Stimulated activated CD8-positive, alpha-beta memory T cell treated with anti-CD3 and anti-CD28 coated beads, Interleukin-4, amount 100 ng/mL, for 24 hours (primary cell): ENCODE data around the gene MAGEB18.

Experiments used
- DNase-seq: peaks from one replicate; pipeline ENCODE4 v3.0.0-alpha.2; 2020; ENCODE audit warnings: low read depth

Gene MAGEB18

DNA sequence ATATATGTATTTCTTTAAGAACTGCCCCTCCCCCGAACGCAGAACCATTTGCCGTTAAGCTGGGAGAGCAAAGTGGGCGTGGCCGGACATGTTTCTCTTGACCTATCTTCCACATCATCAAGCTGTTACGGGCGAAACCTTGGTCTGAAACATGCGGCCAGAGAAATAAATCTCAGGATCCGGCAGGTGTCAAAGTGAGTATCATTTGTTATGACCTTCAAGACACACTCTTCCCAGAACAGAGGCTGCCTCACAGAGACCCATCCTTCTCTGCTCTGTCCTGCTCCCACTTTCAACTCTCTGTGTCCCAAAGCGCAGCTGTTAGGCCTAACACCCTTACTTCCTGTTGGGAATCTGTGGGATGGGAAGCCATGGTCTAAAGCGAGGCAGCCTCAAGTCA, at the start of gene MAGEB18:
Gene MAGEB18, plus strand, starts transcription at position 70 of the 400 bp plus-strand sequence. CDS start 643 bp downstream, outside the sequence.
- DNase-seq, result no peak

DNA sequence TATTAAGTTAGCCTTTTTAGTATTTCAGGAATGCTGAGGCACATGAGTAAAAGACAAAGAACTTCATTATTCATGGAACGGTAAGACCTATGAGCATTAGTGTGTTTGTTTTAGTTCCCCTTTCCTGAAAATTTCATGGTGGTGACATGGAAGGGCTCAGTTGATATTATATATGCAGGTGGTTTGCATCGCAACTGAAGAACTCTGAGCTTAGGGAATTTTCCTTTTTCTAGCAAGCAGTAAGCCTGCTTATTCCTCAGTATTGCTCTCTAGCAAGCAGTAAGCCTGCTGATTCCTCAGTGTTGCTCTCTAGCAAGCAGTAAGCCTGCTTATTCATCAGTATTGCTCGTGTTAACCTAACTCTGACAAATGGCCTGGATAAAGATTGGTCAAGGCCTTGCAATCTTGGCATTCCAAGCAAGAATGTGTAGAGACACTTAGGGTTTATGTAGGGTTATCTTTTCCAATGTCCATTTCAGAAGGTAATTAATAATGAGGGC, 37.7 kb upstream of the MAGEB18 start:
- no peak for DNase-seq

DNA sequence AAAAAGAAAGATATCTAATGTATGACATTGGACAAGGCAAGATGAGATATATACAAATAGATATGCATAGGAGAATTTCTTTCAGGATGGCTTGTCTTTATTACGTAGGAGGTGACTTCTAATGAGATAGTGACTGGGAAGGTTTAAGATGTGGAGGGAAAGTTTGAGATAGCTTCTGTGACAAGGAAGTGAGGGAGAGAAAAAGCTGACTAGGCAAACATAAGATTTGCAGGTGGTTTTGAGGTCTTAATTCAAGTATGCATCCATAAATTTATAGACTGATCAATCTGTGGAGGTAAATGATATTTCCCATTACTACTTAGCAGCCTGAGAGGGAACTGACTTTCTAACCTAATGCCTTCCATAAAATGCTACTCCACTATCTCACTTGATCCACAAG, 29.0 kb upstream of the MAGEB18 start:
- no peak for DNase-seq

DNA sequence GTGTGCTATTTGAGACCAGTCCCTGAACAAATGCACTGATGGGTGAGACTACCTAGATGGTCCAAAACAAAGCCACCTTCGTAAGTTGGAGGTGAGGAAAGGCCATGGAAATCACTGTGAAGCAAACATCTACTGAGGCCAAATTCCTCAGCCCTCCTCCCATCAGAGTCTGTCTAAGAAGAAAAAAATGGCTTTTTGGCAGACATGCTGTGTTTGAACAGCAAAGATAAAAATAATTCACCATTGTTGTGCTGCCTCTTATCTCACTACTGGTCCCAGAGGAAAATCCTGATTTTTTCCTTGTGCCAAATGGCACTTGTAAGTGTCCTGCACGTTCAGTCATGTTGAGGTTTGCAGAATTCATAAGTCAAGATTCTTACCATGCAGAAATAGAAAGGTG, 7.9 kb downstream of the MAGEB18 start:
- no peak for DNase-seq

DNA sequence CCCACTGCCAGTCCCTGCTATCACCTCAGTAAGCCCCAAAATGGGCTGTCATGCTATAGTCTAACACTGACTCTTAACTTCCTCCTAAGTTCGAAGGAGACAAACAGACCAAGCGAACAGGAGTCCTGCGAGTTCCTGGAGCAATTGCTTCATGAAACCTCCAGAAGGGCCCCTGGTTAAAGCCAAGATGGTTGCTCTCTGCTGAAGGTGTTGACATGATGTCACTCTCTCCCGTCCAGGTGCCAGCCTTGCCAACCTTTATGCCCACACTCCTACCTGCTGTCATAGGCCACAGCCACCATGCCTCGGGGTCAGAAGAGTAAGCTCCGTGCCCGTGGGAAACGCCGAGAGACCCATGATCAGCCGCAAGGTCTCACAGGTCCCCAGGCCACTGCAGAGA, 22.2 kb downstream of the MAGEB18 start, which contains the start of gene MAGEB6B:
Gene MAGEB6B, plus strand, starts transcription at position 301 of the 400 bp plus-strand sequence. Its CDS starts 0 bp downstream, at position 301.
- no peak for DNase-seq
